Measurements from ENCODE around the gene CHKB. TPM values are rescaled to one million over a fixed set of nuclear protein-coding genes. Genes with fewer than 3 reads are reported as not detected.
A peak's percentile ranks its signal among the peaks of the same experiment; 100 is the strongest.

The CHKB gene
- total RNA-seq, 1 experiment from 2014 or later, result 55.1 TPM

DNA sequence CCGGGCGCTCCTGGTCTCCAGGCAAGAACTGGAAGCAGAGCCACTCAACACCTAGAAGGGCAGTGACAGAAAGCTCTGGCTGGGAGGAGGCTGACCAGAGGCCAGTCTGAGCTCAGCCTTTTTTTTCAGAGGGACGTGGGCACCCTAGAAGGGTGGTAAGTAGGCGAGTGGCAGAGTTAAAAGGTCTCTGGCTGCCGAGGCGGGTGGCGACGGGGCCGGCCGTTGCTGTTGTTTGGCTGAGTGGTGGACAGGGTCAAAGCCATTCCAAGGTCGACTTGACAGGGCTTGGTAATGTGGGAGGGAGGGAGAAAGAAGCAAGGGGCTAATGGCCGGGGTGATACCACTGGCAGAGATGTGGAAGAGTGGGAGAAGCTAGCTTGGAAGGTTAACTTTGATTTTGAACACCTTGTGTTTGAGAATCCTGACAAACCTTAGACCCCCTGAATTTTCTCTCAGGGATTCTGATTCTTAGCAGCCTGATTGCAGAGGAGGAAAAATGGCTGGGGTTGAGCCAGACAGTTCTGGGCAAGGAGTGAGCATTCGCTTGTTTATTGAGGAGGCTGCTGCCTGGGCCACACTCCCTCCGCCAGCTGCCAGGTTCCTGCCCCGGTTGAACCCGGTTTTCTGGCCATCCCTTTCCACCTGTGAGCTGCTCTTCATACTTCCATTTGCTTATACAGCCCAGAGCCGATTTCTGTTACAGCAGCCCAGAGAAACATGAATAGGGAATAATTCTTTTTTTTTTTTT, 19.1 kb downstream of the CHKB start:
- ChIA-PET RAD21 (ENCODE audit: low non-redundant PET in 1 of 2, low total read pairs in 2 of 2, uncharacterized antibody in 2 of 2, unreplicated experiment in 2 of 2) (interaction anchor here in 1 of 2 experiments (0.8 to 1.2 kb wide), 2 partner anchors 12 to 36 kb away, joined by 3 to 4 read pairs; no protein-coding TSS in a partner anchor), CTCF (interaction anchor here (1.3 to 1.7 kb wide), 6 partner anchors 9 to 57 kb away, joined by 4 to 11 read pairs (median 8); partner anchors contain the start of genes CHKB and SCO2), POLR2A (interaction anchor here (1.0 to 1.6 kb wide), 7 partner anchors 11 to 65 kb away, joined by 3 to 8 read pairs (median 4); partner anchors contain the start of genes ARSA, CHKB, LMF2 and NCAPH2)
- H3K4me3 ChIP-seq (replicated peaks in 1 of 2; ENCODE audit: low read depth in 1 of 2, low read length in 2 of 2), result peak overlapping the region; percentile 70
- no peaks in the 10 kb centered on the region for H3K27me3 ChIP-seq (ENCODE audit: insufficient read depth, low read length)
- H4K20me1 ChIP-seq (ENCODE audit: insufficient read depth), result no peaks in the 10 kb centered on the region
- intact Hi-C loops (cut with micrococcal nuclease), result no loop called here
- no peaks in the 10 kb centered on the region for H3K9me2 ChIP-seq (ENCODE audit: insufficient read depth)
- H3K4me2 ChIP-seq (ENCODE audit: low read length), result peak overlapping the region; percentile 81
- no peak; the same call in 1 of the 2 replicates for ATAC-seq
- TF ChIP-seq REST (IDR thresholded peaks at IDR 0.05; ENCODE audit: low read depth) (no peak), CEBPB (IDR thresholded peaks at IDR 0.05; ENCODE audit: low read depth) (no peak), EGR1 (IDR thresholded peaks at IDR 0.05; ENCODE audit: low read depth) (no peak), JUND (IDR thresholded peaks at IDR 0.05) (no peak), ZFX (IDR thresholded peaks at IDR 0.05) (no peak), FOSL1 (IDR thresholded peaks at IDR 0.05; ENCODE audit: low read depth) (no peak), SRF (IDR thresholded peaks at IDR 0.05; ENCODE audit: low read depth) (no peak), EZH2phosphoT487 (IDR thresholded peaks at IDR 0.05; ENCODE audit: borderline replicate concordance) (no peak), ZBTB33 (IDR thresholded peaks at IDR 0.05; ENCODE audit: extremely low read depth, insufficient replicate concordance, low read length) (no peak), TCF7L2 (IDR thresholded peaks at IDR 0.05; ENCODE audit: borderline replicate concordance, extremely low read depth, insufficient read depth, insufficient read length) (no peak), SIN3A (IDR thresholded peaks at IDR 0.05; ENCODE audit: low read depth) (no peak), POLR2A (IDR thresholded peaks at IDR 0.05; ENCODE audit: borderline replicate concordance, extremely low read depth, insufficient read depth, insufficient read length) (no peak), RAD21 (IDR thresholded peaks at IDR 0.05; ENCODE audit: low read depth) (no peak), ZNF274 (IDR thresholded peaks at IDR 0.05; ENCODE audit: low read depth, low read length) (no peak)
- TF ChIP-seq, protein P1, sequence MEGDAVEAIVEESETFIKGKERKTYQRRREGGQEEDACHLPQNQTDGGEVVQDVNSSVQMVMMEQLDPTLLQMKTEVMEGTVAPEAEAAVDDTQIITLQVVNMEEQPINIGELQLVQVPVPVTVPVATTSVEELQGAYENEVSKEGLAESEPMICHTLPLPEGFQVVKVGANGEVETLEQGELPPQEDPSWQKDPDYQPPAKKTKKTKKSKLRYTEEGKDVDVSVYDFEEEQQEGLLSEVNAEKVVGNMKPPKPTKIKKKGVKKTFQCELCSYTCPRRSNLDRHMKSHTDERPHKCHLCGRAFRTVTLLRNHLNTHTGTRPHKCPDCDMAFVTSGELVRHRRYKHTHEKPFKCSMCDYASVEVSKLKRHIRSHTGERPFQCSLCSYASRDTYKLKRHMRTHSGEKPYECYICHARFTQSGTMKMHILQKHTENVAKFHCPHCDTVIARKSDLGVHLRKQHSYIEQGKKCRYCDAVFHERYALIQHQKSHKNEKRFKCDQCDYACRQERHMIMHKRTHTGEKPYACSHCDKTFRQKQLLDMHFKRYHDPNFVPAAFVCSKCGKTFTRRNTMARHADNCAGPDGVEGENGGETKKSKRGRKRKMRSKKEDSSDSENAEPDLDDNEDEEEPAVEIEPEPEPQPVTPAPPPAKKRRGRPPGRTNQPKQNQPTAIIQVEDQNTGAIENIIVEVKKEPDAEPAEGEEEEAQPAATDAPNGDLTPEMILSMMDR (IDR thresholded peaks at IDR 0.05 in 2 of 3, conservative IDR thresholded peaks at IDR 0.05 in 1 of 3; ENCODE audit: borderline replicate concordance in 1 of 3, insufficient read depth in 1 of 3, low read depth in 2 of 3, low read length in 2 of 3), result no peak
- TF ChIP-seq, protein P2, sequence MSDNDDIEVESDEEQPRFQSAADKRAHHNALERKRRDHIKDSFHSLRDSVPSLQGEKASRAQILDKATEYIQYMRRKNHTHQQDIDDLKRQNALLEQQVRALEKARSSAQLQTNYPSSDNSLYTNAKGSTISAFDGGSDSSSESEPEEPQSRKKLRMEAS (IDR thresholded peaks at IDR 0.05), result no peak
- TF ChIP-seq, protein P3, sequence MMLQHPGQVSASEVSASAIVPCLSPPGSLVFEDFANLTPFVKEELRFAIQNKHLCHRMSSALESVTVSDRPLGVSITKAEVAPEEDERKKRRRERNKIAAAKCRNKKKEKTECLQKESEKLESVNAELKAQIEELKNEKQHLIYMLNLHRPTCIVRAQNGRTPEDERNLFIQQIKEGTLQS (IDR thresholded peaks at IDR 0.05), result no peak
- H3K9me3 ChIP-seq (ENCODE audit: control insufficient read depth in 1 of 2, insufficient read depth in 1 of 2, low read depth in 1 of 2, low read length in 2 of 2), result no peaks in the 10 kb centered on the region
- H3K4me1 ChIP-seq (ENCODE audit: control insufficient read depth in 1 of 2, insufficient read depth in 2 of 2, low read length in 2 of 2), result peaks cover 6 to 11% of the 10 kb centered on the region in 2 experiments; a peak in 2 of 4 replicates
- DNase-seq (ENCODE audit: low read depth, low spot score), result no peak
- H2AFZ ChIP-seq (ENCODE audit: low read depth, low read length, poor library complexity, severe bottlenecking), result no peak overlapping the region
- H3K27ac ChIP-seq (ENCODE audit: low read depth, low read length), result peak overlapping the region; percentile 43; the same call in 1 of the 2 replicates
- peak overlapping the region; percentile 61 for H3K9ac ChIP-seq (ENCODE audit: low read length)
- H3K36me3 ChIP-seq (ENCODE audit: control insufficient read depth in 1 of 2, insufficient read depth in 2 of 2, low read length in 2 of 2), result no peaks in the 10 kb centered on the region; a peak in 1 of 4 replicates
- H3K79me2 ChIP-seq (ENCODE audit: insufficient read depth, low read length), result no peaks in the 10 kb centered on the region
- BruUV-seq (replicated peaks), result no TSS peak
